AG09309 (cell line): ENCODE measurements around the gene MTCH2.

Experiments used
- DNase-seq: peaks from one replicate; pipeline ENCODE4 v3.0.0-alpha.2; 2010; ENCODE audit warnings: low read depth
- H3K4me3 ChIP-seq: 2 replicates; pipeline ENCODE4 v1.5.1; 2011; ENCODE audit warnings: mild to moderate bottlenecking, low read depth, low read length, moderate library complexity; ENCODE audit not compliant: control insufficient read depth
- TF ChIP-seq, protein P1 (sequence below): IDR thresholded peaks from 2 replicates; pipeline ENCODE4 v1.5.1; 2011; ENCODE audit warnings: mild to moderate bottlenecking, low read depth, low read length, inconsistent platforms; ENCODE audit not compliant: insufficient read depth, control insufficient read depth; ENCODE audit errors: missing control alignments

The MTCH2 gene

DNA sequence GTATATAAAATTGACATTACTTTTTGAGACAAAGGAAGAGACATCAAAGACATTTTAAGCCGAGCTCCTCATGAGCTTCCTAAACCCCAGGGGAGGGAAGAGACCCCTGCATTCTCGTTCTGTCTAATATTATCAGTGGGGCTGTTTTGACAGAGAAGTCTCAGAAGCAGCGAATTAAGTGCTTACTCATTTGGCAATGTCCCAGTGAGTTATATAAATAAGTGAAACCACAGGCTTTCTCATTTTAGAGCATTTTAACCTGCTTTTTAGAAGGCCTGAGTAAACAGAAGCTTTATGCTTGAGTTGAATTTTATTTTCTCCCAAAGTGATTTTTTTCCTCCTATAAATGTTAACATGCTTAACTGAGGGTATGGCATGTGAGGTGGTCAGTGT is 24.9 kb downstream of the MTCH2 start:
- no peak overlapping the region for H3K4me3 ChIP-seq
- TF ChIP-seq, protein P1, sequence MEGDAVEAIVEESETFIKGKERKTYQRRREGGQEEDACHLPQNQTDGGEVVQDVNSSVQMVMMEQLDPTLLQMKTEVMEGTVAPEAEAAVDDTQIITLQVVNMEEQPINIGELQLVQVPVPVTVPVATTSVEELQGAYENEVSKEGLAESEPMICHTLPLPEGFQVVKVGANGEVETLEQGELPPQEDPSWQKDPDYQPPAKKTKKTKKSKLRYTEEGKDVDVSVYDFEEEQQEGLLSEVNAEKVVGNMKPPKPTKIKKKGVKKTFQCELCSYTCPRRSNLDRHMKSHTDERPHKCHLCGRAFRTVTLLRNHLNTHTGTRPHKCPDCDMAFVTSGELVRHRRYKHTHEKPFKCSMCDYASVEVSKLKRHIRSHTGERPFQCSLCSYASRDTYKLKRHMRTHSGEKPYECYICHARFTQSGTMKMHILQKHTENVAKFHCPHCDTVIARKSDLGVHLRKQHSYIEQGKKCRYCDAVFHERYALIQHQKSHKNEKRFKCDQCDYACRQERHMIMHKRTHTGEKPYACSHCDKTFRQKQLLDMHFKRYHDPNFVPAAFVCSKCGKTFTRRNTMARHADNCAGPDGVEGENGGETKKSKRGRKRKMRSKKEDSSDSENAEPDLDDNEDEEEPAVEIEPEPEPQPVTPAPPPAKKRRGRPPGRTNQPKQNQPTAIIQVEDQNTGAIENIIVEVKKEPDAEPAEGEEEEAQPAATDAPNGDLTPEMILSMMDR = no peak
- DNase-seq = peak; percentile 56

DNA sequence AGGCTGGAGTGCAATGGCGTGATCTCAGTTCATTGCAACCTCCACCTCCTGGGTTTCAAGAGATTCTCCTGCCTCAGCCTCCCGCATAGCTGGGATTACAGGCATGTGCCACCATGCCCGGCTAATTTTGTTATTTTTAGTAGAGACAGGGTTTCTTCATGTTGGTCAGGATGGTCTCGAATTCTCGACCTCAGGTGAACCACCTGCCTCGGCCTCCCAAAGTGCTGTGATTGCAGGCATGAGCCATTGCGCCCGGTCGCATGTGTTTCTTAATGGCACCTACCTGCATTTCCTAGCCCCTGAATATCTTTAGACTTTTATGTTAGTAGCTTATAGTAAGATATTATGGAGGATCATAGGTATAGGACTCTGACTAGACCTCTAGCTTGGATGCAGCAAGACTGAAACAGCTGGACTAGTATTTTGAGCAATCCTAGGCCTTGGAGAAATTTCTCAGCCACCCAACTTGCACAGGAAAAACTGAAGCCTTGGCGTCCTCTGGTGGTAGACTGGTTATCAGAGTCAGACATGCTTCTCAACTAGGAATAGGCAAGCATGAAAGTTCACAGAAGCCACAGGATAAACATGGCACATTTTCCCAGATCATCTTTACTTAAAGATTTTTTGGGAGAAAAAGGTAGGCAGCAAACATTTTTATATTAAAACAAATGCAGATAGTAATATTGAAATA is 25.5 kb downstream of the MTCH2 start:
- DNase-seq = peak; percentile 61
- no peak overlapping the region for H3K4me3 ChIP-seq
- TF ChIP-seq, protein P1 = peak; percentile 99

DNA sequence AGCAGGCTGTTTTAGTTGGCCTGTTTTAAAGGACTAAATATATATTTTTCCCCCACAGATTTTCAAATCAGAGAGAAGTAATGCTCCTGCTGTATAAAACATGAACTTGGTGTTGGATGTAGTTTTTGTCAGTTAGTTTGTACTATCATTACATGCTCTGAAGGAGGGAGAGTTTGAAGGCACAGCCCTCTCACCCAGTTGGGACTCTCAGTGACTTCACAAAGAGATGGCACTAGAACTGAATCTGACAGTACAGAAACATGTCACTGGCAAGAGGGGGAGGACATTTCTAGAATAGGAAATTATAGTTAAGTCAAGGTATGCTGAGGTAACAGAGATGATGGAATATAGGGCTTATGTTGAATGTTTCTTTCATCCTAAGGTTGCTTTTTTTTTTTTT is 27.1 kb downstream of the MTCH2 start:
- H3K4me3 ChIP-seq = no peak overlapping the region
- DNase-seq = no peak
- TF ChIP-seq, protein P1 = no peak

DNA sequence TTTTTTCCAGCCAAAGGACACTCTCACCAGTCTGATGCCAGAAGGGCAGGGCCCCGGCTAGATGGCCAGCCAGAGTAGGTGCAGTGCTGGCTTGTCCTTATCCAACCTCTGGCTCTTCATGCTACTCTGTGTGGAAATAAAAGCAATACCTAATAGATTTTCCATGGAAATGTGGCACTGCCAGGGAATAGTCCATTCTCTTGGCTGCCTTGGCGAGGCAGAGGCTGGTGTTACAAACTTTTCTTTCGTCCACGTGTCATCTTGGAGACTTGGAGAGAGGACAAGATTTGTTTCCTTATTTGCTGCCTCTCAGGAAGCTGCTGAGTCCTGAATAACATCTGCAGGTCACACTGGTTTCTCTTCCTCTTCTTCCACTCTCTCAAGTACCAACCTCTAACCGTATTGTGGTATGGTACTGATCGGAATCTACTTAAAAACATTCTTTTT is 31.0 kb downstream of the MTCH2 start:
- TF ChIP-seq, protein P1 = no peak
- no peak overlapping the region for H3K4me3 ChIP-seq
- no peak for DNase-seq

DNA sequence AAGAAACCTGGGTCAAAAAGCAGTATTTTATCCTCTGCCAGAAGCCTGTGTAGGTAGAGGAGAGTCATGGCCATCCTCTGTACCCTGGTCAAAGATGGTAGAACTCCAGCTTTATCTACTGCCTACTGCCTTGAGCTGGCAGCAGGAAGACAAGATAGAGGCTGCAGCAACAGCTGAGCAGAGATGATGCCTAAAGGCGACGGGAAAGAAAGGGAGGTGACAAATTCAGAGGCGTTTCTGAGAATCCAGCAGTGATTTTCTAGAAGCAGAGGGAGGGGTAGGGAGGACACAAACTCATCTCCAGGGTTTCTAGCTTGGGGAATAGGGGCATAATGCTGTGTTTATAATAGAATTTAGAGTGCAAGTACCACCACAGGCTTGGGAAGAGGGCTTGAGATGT is 32.7 kb downstream of the MTCH2 start:
- DNase-seq = no peak
- TF ChIP-seq, protein P1 = no peak
- H3K4me3 ChIP-seq = no peak overlapping the region

DNA sequence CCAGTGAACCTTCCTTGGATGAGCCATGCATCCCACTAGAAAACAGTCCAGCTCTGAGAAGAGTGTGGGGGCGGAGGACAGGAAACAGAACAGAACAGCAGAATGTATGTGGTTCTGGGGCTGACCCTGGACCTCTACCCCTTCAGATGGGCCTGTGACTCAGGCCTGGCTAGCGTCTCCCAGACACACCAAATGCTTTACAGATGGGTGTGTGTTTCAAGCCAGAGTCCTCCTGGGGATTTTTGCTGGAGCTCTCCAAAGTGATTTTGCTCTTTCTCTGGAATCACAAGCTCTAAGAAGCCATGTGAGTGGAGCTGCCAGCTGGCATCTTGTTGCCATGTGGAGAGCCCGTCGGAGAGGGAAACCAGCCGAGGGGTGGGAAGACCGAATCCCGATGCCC is 35.0 kb downstream of the MTCH2 start:
- TF ChIP-seq, protein P1 = no peak
- DNase-seq = peak; percentile 73
- H3K4me3 ChIP-seq = no peak overlapping the region; the same call in 1 of the 2 replicates

DNA sequence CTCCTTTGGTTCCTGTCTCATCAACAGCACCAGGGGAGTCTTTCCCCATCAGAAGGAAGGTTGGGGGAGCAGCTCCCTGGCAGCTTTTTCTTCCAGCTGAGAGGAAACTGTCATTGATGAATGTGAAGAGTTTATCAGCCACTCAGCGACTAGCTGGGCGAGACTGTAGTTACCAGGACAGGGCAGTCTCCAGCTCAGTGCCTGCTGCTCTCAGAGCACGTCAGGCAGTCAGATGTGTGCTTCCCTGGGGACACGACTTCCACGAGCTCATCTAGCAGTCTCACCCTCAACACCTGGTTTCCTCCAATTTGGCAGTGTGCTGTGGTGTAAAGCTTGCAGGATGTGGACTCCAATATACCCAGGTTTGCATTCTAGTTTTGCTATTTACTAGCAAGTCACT is 35.6 kb downstream of the MTCH2 start:
- TF ChIP-seq, protein P1 = no peak
- H3K4me3 ChIP-seq = no peak overlapping the region
- DNase-seq = no peak
